Hematopoietic multipotent progenitor cell treated with erythropoietin and hydrocortisone succinate and interleukin-3 and kit ligand, for 17 days (in vitro differentiated cells): ENCODE measurements around the gene HOXB4.

Experiments used
- DNase-seq: peaks from one replicate; pipeline ENCODE4 v3.0.0-alpha.2; 2015; ENCODE audit warnings: low spot score

HOXB4 gene

GRCh38 chr17:48615047-48615962 is 37.2 kb upstream of the HOXB4 start, which contains the start of gene HOXB8:
HOXB8 (minus strand) TSS chr17:48615292; CDS start chr17:48614704, 588 bp downstream.
- DNase-seq = no peak

DNA sequence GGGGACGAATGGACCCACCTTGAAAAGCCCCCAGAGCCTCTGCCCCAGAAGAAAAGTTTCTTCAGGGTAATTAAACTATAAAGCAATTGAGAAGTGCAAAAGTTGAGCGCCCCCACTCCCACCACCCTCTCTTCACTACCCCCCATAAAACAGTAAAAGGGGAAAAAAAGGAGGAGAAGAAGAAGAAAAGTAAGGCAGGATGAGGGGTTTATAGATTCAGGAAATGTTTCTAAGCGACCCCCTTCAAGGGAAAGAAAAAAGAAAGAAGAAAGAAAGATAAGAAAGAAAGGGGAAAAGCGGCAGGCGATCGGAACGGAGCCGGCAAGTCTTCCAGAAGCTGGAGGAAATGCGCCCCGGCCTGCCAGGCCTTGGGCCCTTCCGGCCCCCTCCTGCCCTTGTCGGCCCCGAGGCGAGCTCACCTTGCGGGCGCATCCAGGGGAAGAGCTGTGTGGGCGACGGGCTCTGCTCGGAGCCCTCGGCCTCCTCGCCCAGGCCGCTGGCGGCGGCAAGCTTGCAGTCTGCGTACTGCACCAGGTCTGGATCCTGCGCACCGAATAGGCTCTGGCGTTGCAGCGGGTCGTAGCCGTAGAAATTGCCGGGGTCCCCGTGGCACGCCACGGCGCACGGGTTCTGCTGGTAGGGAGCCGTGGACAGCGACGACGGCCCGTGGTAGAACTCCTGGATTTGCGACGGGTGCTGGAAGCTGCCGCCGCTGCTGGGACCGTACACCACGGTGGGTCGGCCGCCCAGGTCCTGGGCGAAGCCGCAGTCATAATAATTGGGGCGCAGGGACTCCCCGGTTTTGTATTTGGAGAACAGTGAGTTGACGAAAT is 35.9 kb upstream of the HOXB4 start:
- no peak for DNase-seq

DNA sequence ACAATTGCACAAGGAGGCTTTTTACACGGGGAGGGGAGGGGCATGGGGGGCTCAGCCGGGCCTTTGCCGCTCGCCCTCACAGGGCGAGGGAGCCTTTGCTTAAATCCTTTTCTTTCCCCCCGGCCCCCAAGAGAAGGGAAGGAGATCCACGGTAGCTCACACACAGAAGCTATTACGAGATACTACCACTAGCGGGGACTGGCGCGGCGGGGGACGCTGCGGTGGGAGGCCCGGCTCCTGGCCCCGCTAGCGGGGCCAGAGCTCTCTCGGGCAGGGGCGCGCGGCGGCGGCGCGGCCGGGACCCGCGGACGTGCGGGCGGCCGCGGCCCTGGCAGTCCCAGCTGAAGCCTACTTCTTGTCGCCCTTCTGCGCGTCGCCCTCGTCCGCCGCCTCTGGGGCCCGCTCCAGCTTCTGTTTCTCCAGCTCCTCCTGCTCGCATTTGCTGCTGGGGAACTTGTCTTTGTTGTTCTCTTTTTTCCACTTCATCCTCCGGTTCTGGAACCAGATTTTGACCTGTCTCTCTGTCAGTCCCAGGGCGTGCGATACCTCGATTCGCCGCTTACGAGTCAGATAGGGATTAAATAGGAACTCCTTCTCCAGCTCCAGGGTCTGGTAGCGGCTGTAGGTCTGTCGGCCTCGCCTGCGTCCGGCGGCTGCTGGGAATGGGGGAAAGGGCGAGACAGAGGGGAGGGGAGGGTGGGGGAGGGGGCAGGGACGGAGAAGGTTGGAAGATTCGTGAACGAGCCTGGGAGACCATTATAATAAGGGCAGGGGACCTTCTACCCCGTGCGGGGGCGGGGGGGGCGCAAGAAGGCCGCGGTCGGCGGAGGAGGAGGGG is 34.9 kb upstream of the HOXB4 start:
- no peak for DNase-seq

DNA sequence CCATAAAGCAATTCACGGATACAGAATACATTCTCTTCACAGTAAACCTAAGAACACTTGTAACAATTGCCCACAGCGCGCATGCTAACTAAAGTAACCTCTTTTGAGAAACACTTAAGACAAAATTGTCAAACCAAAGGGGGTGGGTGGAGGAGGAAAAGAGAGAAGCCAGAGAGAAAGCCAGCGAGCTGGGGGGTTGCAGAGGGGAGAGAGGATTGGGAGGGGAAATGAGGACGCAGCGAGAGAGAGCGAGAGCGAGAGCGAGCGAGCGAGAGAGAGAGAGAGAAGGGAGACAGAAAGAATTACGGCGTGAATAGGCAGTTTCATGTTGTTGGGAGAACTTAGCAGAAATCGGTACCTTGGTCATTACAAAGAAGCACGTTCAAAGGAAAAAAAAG is 34.3 kb upstream of the HOXB4 start:
- no peak for DNase-seq

- DNase-seq = no peak
These were observed 33.7 kb upstream of the HOXB4 start for GRCh38 chr17:48611681-48612455.

GRCh38 chr17:48611213-48611612 is 33.1 kb upstream of the HOXB4 start:
- DNase-seq = no peak

- peak; percentile 21 for DNase-seq
These were observed 32.4 kb upstream of the HOXB4 start, which contains the start of gene HOXB7 for GRCh38 chr17:48610282-48611211. HOXB7 (minus strand) TSS chr17:48611017; CDS start chr17:48610918, 99 bp downstream.

DNA sequence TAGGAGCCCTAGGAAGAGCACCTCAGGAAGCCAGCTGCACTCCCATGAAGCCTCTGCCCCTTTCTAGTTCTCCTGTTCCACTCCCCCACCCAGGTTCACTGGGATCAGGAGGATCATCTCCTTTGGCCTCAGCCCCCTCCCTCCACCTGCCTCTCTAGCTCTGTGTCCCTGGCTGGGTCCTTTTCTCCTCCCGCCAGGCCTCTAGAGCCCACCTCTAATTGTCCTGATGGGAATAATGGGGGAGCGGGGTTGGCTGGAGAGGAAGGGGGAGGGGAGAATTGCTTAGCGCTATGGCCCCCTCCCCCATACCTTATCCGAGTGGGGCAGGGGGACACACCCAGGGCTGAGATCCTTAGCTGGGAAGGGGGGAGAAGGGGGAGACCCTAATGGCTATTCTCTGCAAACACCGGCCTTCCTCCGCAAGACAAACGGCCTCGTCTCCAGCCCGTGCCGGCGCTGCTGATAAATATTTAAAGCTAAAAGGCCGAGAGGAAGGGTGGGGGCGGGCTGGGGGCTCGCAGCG is 31.7 kb upstream of the HOXB4 start:
- no peak for DNase-seq

GRCh38 chr17:48609033-48609432 is 30.9 kb upstream of the HOXB4 start:
- DNase-seq = no peak

- DNase-seq = no peak
These were observed 30.3 kb upstream of the HOXB4 start for GRCh38 chr17:48608494-48608834.

DNA sequence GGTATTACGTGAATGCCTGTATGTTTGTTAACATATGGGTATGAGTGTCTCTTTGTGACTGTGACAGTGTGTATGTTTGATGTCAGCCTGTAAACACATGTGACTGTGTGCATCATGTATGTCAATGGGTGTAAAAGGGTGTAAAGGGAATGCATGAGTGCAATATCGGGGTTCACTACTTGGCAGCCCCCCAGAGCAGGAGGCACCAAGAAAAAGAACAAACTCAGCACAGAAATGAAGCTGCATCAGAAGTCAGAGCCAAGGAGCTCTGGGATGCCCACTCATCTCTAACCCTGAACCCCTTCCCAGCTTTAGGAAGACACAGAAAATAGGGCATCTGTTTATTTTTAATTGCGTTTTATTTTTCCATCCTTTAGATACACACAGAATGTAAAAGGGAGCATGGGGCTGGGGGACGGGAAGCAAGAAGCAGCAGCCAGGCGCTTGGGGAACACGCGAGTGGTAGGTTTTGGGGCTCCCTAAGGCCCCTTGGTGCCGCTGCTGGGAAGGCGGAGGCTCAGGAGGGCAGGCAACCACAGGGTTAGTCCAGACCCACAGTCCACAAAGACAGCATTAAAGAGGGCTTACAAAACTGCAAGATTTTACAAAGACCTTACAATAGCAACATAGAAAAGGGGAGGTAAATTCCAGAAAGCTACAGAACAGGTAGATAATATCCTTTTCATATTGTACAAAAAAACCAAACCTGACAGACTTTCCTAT is 28.9 kb upstream of the HOXB4 start:
- DNase-seq = no peak

- DNase-seq = no peak
These were observed 28.1 kb upstream of the HOXB4 start for GRCh38 chr17:48605991-48606891.

GRCh38 chr17:48605409-48605919 is 27.3 kb upstream of the HOXB4 start:
- no peak for DNase-seq

- no peak for DNase-seq
These were observed 26.7 kb upstream of the HOXB4 start, which contains the start of gene HOXB6 for GRCh38 chr17:48604770-48605329. HOXB6 (minus strand) TSS chr17:48604986; CDS start chr17:48598150, 6,836 bp downstream.

DNA sequence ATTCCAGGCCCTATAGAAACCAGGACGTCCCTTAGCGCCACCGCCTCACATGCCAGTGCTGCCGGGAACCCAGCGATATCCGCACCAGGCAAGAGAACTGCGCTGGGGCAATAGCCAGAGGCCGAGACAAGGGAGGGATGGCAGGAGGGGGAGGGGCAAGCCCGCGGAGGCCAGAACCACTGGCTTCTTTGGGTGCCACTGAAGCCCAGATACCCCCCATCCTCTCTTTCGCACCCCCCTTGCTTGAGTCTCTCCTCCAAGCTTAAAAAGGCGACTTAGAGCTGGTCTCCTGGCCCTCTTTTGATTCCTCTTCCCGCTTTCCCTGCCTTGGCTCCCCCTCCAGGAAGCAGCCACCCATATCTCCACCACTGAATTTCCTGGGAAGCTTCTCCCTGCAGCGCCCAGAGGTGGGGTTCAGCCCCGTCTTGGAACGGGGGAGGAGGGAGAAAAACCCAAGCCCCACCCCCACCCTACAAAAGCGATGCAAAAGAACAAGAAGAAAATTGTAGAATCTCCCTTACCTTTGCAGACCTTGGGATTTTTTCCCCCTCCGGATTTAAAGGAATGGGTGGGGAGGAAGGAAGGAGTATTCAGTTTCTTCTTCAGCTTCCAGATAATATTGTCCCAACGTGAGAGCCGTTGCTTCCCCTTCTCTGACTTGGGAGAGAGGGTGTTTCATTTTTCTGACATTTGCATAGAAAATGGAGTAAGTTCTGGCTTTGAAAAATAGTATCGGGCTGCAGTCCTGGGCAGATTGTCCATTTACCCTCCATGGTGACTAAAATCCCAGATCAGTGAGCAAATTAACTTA is 26.0 kb upstream of the HOXB4 start:
- DNase-seq = no peak
